Esophagus squamous epithelium (tissue), 5 donors: ENCODE measurements around the gene MIEF2. TPM values are rescaled to one million over a fixed set of nuclear protein-coding genes. Genes with fewer than 3 reads are reported as not detected.

ENCODE experiments used
- DNase-seq: peaks from one replicate; lab custom pipeline; 2025; lab: John Stamatoyannopoulos, UW
- H3K27ac ChIP-seq, 4 donors: fragments of 200-600 bp; sonication (generic); one replicate each; pipeline ENCODE4 v1.5.1; 2016 to 2019; ENCODE audit warnings: mild to moderate bottlenecking in 1 of 4
- H3K27me3 ChIP-seq, 4 donors: fragments of 200-600 bp; sonication (generic); 1 replicate in 3 of 4; 2 replicates in 1 of 4; pipeline versions ENCODE4 v1.5.1 to v1.6.0; 2017 to 2021; ENCODE audit warnings: antibody characterized with exemption in 1 of 4
- H3K36me3 ChIP-seq, 3 donors: fragments of 200-600 bp; sonication (generic); one replicate each; pipeline ENCODE4 v1.5.1; 2016 to 2019
- H3K4me1 ChIP-seq, 3 donors: fragments of 200-600 bp; sonication (generic); one replicate each; pipeline ENCODE4 v1.5.1; 2017 to 2019
- H3K4me3 ChIP-seq, 4 donors: fragments of 200-600 bp; sonication (generic); 1 replicate in 3 of 4; 2 replicates in 1 of 4; pipeline ENCODE4 v1.5.1; 2016 to 2019; ENCODE audit warnings: mild to moderate bottlenecking in 2 of 4, moderate library complexity in 1 of 4
- H3K9me3 ChIP-seq, 3 donors: fragments of 200-600 bp; sonication (generic); one replicate each; pipeline ENCODE4 v1.5.1; 2016 to 2019
- POLR2A ChIP-seq, 4 donors: fragments of 450-650 bp; IDR thresholded peaks; one replicate each; pipeline ENCODE4 v1.6.1; 2017; ENCODE audit warnings: antibody characterized with exemption in 4 of 4, mild to moderate bottlenecking in 4 of 4, moderate library complexity in 3 of 4
- WGBS, 2 donors: methylation state at CpG; one replicate each; pipeline ENCODE4 v1.1.5; 2018; 5-methylcytosine and 5-hydroxymethylcytosine counted together
- intact Hi-C: fragments of 100-400 bp; cut with DNase I; formaldehyde crosslinking; loops from one replicate; pipeline ENCODE4 v1.15.0; 2022
- total RNA-seq, 4 donors: library from RNA; depleted of rRNA; stranded (reverse); fragments of >200 nt; gene quantifications; one replicate each; pipeline ENCODE4 v1.1.0, GENCODE V29; 2016
- TF ChIP-seq, protein P1 (sequence below), 6 experiments: fragments of 450-650 bp in 4 of 6; fragments of 200-600 bp in 2 of 6; sonication (generic) in 2 of 6; IDR thresholded peaks; one replicate each; pipeline ENCODE4 v1.5.1; 2016 to 2019; ENCODE audit warnings: antibody characterized with exemption in 6 of 6, mild to moderate bottlenecking in 4 of 6, moderate library complexity in 4 of 6
- donor health status: DM: yes; HTN: yes; CAD: no.

The MIEF2 gene
- total RNA-seq, 4 donors from 2014 or later: 5.5 to 16.1 (median 8.9) TPM

DNA sequence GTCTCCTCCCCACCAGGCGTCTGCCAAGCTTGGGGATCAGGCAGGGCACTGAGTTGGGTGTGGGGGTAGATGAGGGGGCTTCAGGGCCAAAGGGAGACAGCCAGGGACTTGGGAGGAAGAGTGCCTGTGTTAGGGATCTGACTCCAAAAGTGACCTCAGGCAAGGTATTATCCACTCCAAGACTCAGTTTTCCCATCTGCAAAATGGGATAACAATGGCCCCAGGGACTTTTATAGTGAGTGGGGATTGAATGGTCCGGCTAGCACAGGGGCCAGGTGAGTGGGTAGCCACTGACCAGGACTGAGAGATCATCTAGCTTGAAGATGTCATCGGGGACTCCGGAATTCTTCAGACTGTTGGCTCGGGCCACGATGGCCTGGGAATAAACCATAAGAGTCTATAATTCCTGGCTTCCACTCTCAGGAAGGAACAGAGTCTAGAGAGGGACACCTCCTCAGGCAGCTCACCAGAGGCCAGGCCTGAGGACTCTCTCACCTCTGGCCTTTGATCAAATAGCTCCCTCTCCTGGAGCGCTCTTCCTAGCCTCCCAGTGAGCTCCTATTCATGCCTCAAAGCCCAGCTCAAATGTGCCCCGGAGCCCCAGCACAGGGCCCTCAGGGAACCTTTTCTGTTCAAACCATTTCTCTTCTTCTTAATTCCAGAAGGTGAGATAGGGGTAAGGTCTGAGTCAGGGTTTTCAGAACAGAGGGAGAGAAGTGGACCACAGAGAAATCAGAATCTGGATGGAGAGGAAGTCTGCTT is 5.4 kb upstream of the MIEF2 start:
- no peak overlapping the region for H3K27ac ChIP-seq
- no peaks in the 10 kb centered on the region for H3K27me3 ChIP-seq
- no peak for TF ChIP-seq POLR2A (IDR thresholded peaks at IDR 0.05)
- TF ChIP-seq, protein P1, sequence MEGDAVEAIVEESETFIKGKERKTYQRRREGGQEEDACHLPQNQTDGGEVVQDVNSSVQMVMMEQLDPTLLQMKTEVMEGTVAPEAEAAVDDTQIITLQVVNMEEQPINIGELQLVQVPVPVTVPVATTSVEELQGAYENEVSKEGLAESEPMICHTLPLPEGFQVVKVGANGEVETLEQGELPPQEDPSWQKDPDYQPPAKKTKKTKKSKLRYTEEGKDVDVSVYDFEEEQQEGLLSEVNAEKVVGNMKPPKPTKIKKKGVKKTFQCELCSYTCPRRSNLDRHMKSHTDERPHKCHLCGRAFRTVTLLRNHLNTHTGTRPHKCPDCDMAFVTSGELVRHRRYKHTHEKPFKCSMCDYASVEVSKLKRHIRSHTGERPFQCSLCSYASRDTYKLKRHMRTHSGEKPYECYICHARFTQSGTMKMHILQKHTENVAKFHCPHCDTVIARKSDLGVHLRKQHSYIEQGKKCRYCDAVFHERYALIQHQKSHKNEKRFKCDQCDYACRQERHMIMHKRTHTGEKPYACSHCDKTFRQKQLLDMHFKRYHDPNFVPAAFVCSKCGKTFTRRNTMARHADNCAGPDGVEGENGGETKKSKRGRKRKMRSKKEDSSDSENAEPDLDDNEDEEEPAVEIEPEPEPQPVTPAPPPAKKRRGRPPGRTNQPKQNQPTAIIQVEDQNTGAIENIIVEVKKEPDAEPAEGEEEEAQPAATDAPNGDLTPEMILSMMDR (IDR thresholded peaks at IDR 0.05): no peak
- H3K4me1 ChIP-seq: peaks cover 26 to 57% (median 28%) of the 10 kb centered on the region in 3 donors
- no peak for DNase-seq
- no peak overlapping the region for H3K4me3 ChIP-seq
- H3K36me3 ChIP-seq: peaks cover 45 to 69% (median 52%) of the 10 kb centered on the region in 3 donors
- 92% methylated on average over 5 to 6 of the region's 8 CpGs for WGBS, 2 donors
- intact Hi-C loops: no loop called here
- no peaks in the 10 kb centered on the region for H3K9me3 ChIP-seq

DNA sequence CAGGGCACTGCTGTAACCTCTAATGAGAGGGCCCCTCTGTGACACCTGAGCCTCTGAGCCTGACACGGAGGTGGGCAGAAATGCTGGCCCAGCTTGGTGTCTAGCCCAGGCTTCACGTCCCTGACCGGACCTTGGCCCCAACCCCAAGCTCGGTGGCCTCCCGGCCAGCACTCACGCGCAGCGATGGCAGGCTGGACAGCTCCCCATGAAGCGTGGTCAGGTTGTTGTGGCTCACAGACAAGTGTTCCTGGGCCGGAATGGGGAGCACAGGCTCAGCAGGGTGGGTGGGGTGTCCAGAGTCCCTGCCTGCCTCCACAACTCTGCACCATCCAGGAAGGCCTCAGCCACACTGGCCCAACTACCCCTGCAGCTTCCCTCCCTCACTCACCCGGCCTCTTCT is 4.1 kb upstream of the MIEF2 start:
- WGBS, 2 donors: 85 to 87% methylated on average over 3 to 8 of the region's 11 CpGs
- peak overlapping the region in 1 of 4 donors; percentile 96 for H3K4me3 ChIP-seq
- no peaks in the 10 kb centered on the region for H3K27me3 ChIP-seq
- H3K9me3 ChIP-seq: no peaks in the 10 kb centered on the region
- H3K36me3 ChIP-seq: peaks cover 37 to 56% (median 41%) of the 10 kb centered on the region in 3 donors
- TF ChIP-seq POLR2A (IDR thresholded peaks at IDR 0.05): no peak
- TF ChIP-seq, protein P1 (IDR thresholded peaks at IDR 0.05): no peak
- no peak overlapping the region for H3K27ac ChIP-seq
- H3K4me1 ChIP-seq: peaks cover 31 to 52% (median 31%) of the 10 kb centered on the region in 3 donors
- intact Hi-C loops: no loop called here
- no peak for DNase-seq

DNA sequence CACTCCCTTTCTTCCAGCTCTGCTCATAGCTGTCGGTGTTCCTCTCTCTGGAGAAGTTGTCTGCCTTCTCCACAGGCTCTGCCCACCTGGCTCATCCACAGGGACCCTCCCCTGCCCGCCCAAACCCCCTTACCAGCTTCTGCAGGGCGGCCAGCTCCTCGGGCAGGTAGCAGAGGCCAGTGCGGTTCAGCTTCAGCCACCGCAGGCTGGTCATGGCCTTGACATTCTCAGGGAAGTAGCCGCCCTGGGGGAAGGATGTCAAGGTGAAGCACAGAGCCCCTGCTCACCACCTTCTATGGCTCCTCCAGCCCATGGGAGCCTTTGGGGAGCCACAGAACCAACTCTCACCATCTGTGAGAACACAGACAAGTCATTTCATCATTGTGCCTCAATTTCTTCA is 3.7 kb upstream of the MIEF2 start:
- intact Hi-C loops: no loop called here
- DNase-seq: no peak
- no peaks in the 10 kb centered on the region for H3K27me3 ChIP-seq
- H3K4me1 ChIP-seq: peaks cover 35 to 56% (median 35%) of the 10 kb centered on the region in 3 donors
- H3K36me3 ChIP-seq: peaks cover 33 to 51% (median 37%) of the 10 kb centered on the region in 3 donors
- peak overlapping the region in 3 of 4 donors; percentile 96 to 99 (median 98) for H3K27ac ChIP-seq
- TF ChIP-seq, protein P1 (IDR thresholded peaks at IDR 0.05): no peak
- no peak for TF ChIP-seq POLR2A (IDR thresholded peaks at IDR 0.05)
- WGBS, 2 donors: 63 to 87% methylated on average over 1 to 3 of the region's 7 CpGs
- H3K9me3 ChIP-seq: no peaks in the 10 kb centered on the region
- peak overlapping the region in 2 of 4 donors; percentile 84 to 96 for H3K4me3 ChIP-seq

DNA sequence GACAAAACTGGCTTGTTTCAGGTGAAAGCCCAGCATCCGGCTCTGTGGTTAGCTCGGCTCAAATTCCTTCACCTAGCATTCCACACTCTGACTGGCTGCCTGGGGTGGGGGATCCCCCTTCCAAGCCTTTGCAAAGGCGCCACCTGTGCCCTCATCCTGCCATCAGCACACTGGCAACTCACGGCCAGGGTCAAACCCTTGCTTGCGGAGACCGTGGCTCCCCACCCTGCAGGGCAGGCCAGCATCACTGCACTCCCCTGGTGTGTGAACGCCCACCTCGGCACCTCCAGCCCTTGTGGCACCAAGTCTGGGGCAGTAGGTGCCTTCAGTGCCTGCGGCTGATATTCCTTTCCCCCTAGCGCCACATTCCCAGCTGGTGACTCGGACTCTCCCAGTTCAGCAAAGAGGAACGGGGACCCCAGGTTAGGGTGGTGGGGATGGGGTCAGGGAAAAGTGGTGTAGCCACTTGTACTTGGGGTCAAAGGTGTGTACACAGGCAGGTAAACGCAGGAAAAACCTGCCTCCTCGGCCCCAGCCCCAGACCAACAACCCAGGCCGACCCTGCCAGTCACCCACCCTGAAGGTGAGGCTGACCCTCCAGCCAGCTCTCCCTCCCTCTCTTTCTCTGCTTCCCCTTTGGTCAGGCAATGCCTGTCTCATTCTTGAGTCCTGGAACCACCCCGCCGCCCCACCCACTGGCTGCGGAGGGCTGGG is 3.0 kb upstream of the MIEF2 start:
- Histone ChIP-seq H3K4me3 (peak overlapping the region; percentile 83 to 96 (median 90)), H3K36me3 (peaks cover 26 to 45% (median 30%) of the 10 kb centered on the region in 3 donors), H3K27ac (peak overlapping the region; percentile 96 to 99 (median 98)), H3K9me3 (no peaks in the 10 kb centered on the region), H3K4me1 (peaks cover 40 to 63% (median 41%) of the 10 kb centered on the region in 3 donors), H3K27me3 (no peaks in the 10 kb centered on the region)
- TF ChIP-seq, protein P1 (IDR thresholded peaks at IDR 0.05): no peak
- no peak for TF ChIP-seq POLR2A (IDR thresholded peaks at IDR 0.05)
- intact Hi-C loops: no loop called here
- WGBS, 2 donors: 10 to 13% methylated on average over 3 to 4 of the region's 18 CpGs
- no peak for DNase-seq

DNA sequence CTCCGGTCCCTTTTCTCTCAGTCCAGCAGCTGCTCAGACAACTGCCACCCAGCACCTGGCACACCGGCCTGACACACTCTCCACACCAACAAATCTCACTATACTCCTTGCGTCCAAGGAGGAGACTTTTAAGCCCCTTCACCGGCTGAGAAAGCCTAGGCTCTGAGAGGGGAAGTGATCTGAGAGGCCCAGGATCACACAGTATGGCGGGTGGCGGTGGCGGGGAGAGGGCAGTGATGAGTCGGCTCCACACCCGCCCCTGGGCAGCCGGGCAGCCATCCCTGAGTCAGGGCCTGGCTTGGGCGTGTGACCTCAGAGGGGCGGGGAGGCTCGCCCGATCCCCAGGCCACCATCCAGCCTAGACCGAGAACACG is 2.5 kb upstream of the MIEF2 start:
- WGBS, 2 donors: 0% methylated on average over 1 of the region's 16 CpGs
- TF ChIP-seq POLR2A (IDR thresholded peaks at IDR 0.05): no peak
- TF ChIP-seq, protein P1 (IDR thresholded peaks at IDR 0.05): no peak
- peaks cover 44 to 66% (median 45%) of the 10 kb centered on the region in 3 donors for H3K4me1 ChIP-seq
- peak overlapping the region; percentile 96 to 99 (median 98) for H3K27ac ChIP-seq
- no peaks in the 10 kb centered on the region for H3K27me3 ChIP-seq
- intact Hi-C loops: no loop called here
- DNase-seq: no peak
- no peaks in the 10 kb centered on the region for H3K9me3 ChIP-seq
- peaks cover 25 to 45% (median 26%) of the 10 kb centered on the region in 3 donors for H3K36me3 ChIP-seq
- peak overlapping the region; percentile 83 to 96 (median 90) for H3K4me3 ChIP-seq
